DOHH2 (cell line): Measurements from ENCODE around the gene PLPP3.

Source experiments
- H3F3A ChIP-seq: fragments of 200-600 bp; sonication (generic), shearing (Covaris generic); 2 replicates; pipeline ENCODE4 v1.6.0; 2016; ENCODE audit warnings: antibody characterized with exemption, mild to moderate bottlenecking; ENCODE audit not compliant: control insufficient read depth, insufficient read depth
- H3K27ac ChIP-seq: fragments of 200-600 bp; sonication (generic); 2 replicates; pipeline ENCODE4 v1.5.1; 2014; ENCODE audit warnings: low read depth, mild to moderate bottlenecking, low read length, moderate library complexity
- H3K27me3 ChIP-seq: fragments of 200-600 bp; sonication (generic); 2 replicates; pipeline ENCODE4 v1.6.1; 2014; ENCODE audit warnings: mild to moderate bottlenecking, low read length, mixed read lengths; ENCODE audit not compliant: control insufficient read depth
- H3K36me3 ChIP-seq: fragments of 200-600 bp; sonication (generic); 2 replicates; pipeline ENCODE4 v1.6.1; 2014; ENCODE audit warnings: mild to moderate bottlenecking, low read length, moderate library complexity, mixed read lengths; ENCODE audit not compliant: control insufficient read depth
- H3K4me1 ChIP-seq: fragments of 200-600 bp; sonication (generic); 2 replicates; pipeline ENCODE4 v1.6.1; 2014; ENCODE audit warnings: mild to moderate bottlenecking, low read length, mixed read lengths; ENCODE audit not compliant: control insufficient read depth
- H3K4me2 ChIP-seq: fragments of 200-600 bp; sonication (generic); 2 replicates; pipeline ENCODE4 v1.6.0; 2014; ENCODE audit warnings: mild to moderate bottlenecking, low read length, moderate library complexity
- H3K4me3 ChIP-seq: fragments of 200-600 bp; sonication (generic); 2 replicates; pipeline ENCODE4 v1.5.1; 2014; ENCODE audit warnings: mild to moderate bottlenecking, low read length, mixed read lengths
- H3K79me2 ChIP-seq: fragments of 200-600 bp; sonication (generic); 2 replicates; pipeline ENCODE4 v1.6.1; 2014; ENCODE audit warnings: mild to moderate bottlenecking, low read length, mixed read lengths; ENCODE audit not compliant: control insufficient read depth
- H3K9me2 ChIP-seq: fragments of 200-600 bp; sonication (generic); replicated peaks from 2 replicates; pipeline ENCODE4 v1.6.1; 2014; ENCODE audit warnings: mild to moderate bottlenecking, low read length, mixed read lengths; ENCODE audit not compliant: control insufficient read depth
- H3K9me3 ChIP-seq: fragments of 200-600 bp; sonication (generic); 2 replicates; pipeline ENCODE4 v1.6.1; 2014; ENCODE audit warnings: antibody characterized with exemption, low read length, mixed read lengths; ENCODE audit not compliant: control insufficient read depth, insufficient read depth
- H4K20me1 ChIP-seq: fragments of 200-600 bp; sonication (generic); 2 replicates; pipeline ENCODE4 v1.6.0; 2014; ENCODE audit warnings: low read depth, mild to moderate bottlenecking, antibody characterized with exemption, low read length, moderate library complexity; ENCODE audit not compliant: control insufficient read depth, insufficient read depth
- CTCF ChIP-seq: fragments of 200-600 bp; sonication (generic); IDR thresholded peaks from one replicate; pipeline ENCODE4 v1.5.1; 2014; ENCODE audit warnings: antibody characterized with exemption, mild to moderate bottlenecking, low read depth, low read length; ENCODE audit not compliant: poor library complexity, severe bottlenecking
- EZH2phosphoT487 ChIP-seq: fragments of 200-600 bp; sonication (generic); IDR thresholded peaks from 2 replicates; pipeline ENCODE4 v1.6.1; 2017; ENCODE audit warnings: borderline replicate concordance, mild to moderate bottlenecking, antibody characterized with exemption, low read length, moderate library complexity, mixed read lengths

The PLPP3 gene

GRCh38 chr1:56557746-56558145 lies 21.6 kb downstream of the PLPP3 start:
- no peaks in the 10 kb centered on the region for H3K79me2 ChIP-seq
- no peaks in the 10 kb centered on the region for H3K36me3 ChIP-seq

GRCh38 chr1:56555448-56555847 lies 23.9 kb downstream of the PLPP3 start:
- H3K9me2 ChIP-seq: no peaks in the 10 kb centered on the region
- peak overlapping the region; percentile 27; the same call in 1 of the 2 replicates for H3K4me3 ChIP-seq
- peaks cover 28% of the 10 kb centered on the region for H3K4me1 ChIP-seq
- no peaks in the 10 kb centered on the region for H3F3A ChIP-seq
- H3K4me2 ChIP-seq: peak overlapping the region; percentile 60
- H3K36me3 ChIP-seq: no peaks in the 10 kb centered on the region
- no peaks in the 10 kb centered on the region for H4K20me1 ChIP-seq
- no peaks in the 10 kb centered on the region for H3K27me3 ChIP-seq
- TF ChIP-seq EZH2phosphoT487: no peak
- TF ChIP-seq CTCF: no peak
- peak overlapping the region; percentile 32 for H3K27ac ChIP-seq
- H3K79me2 ChIP-seq: no peaks in the 10 kb centered on the region
- H3K9me3 ChIP-seq: no peaks in the 10 kb centered on the region

More at GRCh38 chr1:56557746-56558145, 21.6 kb downstream of the PLPP3 start:
- Histone ChIP-seq H4K20me1 (no peaks in the 10 kb centered on the region), H3K27me3 (no peaks in the 10 kb centered on the region), H3K4me1 (peaks cover 32% of the 10 kb centered on the region), H3K4me2 (no peak overlapping the region), H3K4me3 (no peak overlapping the region), H3K9me2 (no peaks in the 10 kb centered on the region), H3K9me3 (no peaks in the 10 kb centered on the region), H3K27ac (no peak overlapping the region), H3F3A (no peaks in the 10 kb centered on the region)
- TF ChIP-seq CTCF: no peak
- TF ChIP-seq EZH2phosphoT487: no peak

- Histone ChIP-seq H3K36me3 (no peaks in the 10 kb centered on the region), H3K27ac (no peak overlapping the region), H3K4me3 (no peak overlapping the region), H3K9me3 (no peaks in the 10 kb centered on the region), H3K4me1 (peaks cover 19% of the 10 kb centered on the region), H3K27me3 (no peaks in the 10 kb centered on the region), H3K79me2 (no peaks in the 10 kb centered on the region), H3F3A (no peaks in the 10 kb centered on the region), H4K20me1 (no peaks in the 10 kb centered on the region), H3K4me2 (no peak overlapping the region), H3K9me2 (no peaks in the 10 kb centered on the region)
- TF ChIP-seq EZH2phosphoT487 (no peak), CTCF (no peak)
These were observed 26.3 kb downstream of the PLPP3 start for GRCh38 chr1:56553046-56553445.

GRCh38 chr1:56552349-56552748 lies 27.0 kb downstream of the PLPP3 start:
- peaks cover 19% of the 10 kb centered on the region for H3K4me1 ChIP-seq
- H3K79me2 ChIP-seq: no peaks in the 10 kb centered on the region
- H3K4me3 ChIP-seq: no peak overlapping the region
- H3K4me2 ChIP-seq: no peak overlapping the region
- no peaks in the 10 kb centered on the region for H4K20me1 ChIP-seq
- H3K9me3 ChIP-seq: no peaks in the 10 kb centered on the region
- no peak overlapping the region for H3K27ac ChIP-seq
- no peaks in the 10 kb centered on the region for H3K27me3 ChIP-seq
- H3K36me3 ChIP-seq: no peaks in the 10 kb centered on the region
- H3K9me2 ChIP-seq: no peaks in the 10 kb centered on the region
- TF ChIP-seq CTCF: no peak
- no peak for TF ChIP-seq EZH2phosphoT487
- H3F3A ChIP-seq: no peaks in the 10 kb centered on the region
